ENCODE results near the gene YIPF5. TPM values are rescaled to one million over a fixed set of nuclear protein-coding genes. Genes with fewer than 3 reads are reported as not detected.

The YIPF5 gene
- total RNA-seq, 1 donor from 2014 or later: 28.0 TPM

DNA sequence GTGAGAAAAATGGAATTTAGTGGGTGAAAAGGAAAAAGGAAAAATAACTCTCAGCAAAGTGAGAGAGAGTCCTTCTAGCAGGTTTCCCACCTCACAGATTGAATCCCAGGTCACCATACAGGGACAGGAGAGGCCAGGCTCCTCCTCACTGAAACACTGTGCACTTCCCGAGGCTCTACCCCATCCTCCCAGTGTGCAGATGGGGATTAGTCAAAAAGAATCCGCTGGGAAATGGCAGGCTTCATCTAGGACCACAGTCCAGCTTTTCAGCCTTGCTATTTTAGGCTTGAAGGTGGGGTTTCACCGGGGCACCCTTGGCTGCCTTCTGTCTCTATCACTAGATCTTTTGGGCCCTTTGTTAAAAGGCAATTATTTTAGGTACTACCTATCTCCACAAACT lies 47.8 kb downstream of the YIPF5 start:
- H3K27ac Mint-ChIP-seq: no peak overlapping the region
- POLR2A ChIA-PET: no interaction called here

DNA sequence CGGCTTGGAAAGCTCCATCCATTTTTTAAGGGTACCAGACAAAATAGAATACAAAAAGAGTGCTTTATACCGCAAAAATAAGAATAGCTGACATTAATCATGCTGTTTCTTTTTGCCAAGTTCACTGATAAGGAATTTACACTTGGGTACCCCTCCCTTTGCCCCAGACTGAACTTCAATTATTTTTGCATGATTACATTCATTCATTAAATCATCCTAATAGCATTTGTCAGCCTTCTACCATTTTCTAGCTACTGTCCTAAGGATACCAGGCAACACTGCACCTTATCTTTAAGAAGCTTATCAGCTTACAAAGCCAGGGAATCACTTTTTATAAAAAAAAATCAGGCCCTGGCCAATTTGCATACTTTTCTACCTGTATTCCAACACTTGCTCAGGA lies 48.4 kb downstream of the YIPF5 start:
- intact Hi-C loops (cut with micrococcal nuclease): no loop called here
- DNase-seq (no peak), ATAC-seq (ENCODE audit: low read depth) (no peak)
- Mint-ChIP-seq H3K36me3 (ENCODE audit: low read depth) (no peaks in the 10 kb centered on the region), H3K4me3 (no peak overlapping the region), H3K4me1 (no peaks in the 10 kb centered on the region), H3K27ac (no peak overlapping the region), H3K9me3 (no peaks in the 10 kb centered on the region), H3K27me3 (peaks cover 4% of the 10 kb centered on the region)
- CTCF ChIA-PET: no interaction called here
- TF ChIP-seq, protein P1, sequence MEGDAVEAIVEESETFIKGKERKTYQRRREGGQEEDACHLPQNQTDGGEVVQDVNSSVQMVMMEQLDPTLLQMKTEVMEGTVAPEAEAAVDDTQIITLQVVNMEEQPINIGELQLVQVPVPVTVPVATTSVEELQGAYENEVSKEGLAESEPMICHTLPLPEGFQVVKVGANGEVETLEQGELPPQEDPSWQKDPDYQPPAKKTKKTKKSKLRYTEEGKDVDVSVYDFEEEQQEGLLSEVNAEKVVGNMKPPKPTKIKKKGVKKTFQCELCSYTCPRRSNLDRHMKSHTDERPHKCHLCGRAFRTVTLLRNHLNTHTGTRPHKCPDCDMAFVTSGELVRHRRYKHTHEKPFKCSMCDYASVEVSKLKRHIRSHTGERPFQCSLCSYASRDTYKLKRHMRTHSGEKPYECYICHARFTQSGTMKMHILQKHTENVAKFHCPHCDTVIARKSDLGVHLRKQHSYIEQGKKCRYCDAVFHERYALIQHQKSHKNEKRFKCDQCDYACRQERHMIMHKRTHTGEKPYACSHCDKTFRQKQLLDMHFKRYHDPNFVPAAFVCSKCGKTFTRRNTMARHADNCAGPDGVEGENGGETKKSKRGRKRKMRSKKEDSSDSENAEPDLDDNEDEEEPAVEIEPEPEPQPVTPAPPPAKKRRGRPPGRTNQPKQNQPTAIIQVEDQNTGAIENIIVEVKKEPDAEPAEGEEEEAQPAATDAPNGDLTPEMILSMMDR (IDR thresholded peaks at IDR 0.05): no peak
- POLR2A ChIA-PET: no interaction called here

More for the DNA sequence above, 47.8 kb downstream of the YIPF5 start:
- H3K9me3 Mint-ChIP-seq: no peaks in the 10 kb centered on the region
- CTCF ChIA-PET: no interaction called here
- no peak for ATAC-seq (ENCODE audit: low read depth)
- no peak overlapping the region for H3K4me3 Mint-ChIP-seq
- no peaks in the 10 kb centered on the region for H3K4me1 Mint-ChIP-seq
- no peak for DNase-seq
- H3K36me3 Mint-ChIP-seq (ENCODE audit: low read depth): no peaks in the 10 kb centered on the region
- H3K27me3 Mint-ChIP-seq: peaks cover 4% of the 10 kb centered on the region
- intact Hi-C loops (cut with micrococcal nuclease): no loop called here
- TF ChIP-seq, protein P1 (IDR thresholded peaks at IDR 0.05): no peak

DNA sequence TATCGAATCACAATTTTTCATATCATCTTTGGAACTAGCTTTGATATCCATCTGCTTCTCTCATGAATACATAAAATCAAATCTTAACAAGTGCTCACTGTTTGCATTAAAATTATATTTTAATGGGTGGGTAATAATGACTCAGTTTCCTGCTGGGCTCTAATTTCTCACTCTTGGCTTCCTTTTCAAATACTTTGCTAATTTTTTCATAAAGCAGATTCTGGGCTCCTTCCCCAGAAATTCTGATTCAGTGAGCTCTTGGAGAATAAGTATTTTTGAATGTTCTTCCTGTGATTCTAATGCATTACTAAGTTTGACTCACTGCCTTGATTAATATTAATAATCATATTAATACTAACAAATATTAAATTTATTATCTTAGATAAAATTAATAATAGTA lies 48.9 kb downstream of the YIPF5 start:
- Mint-ChIP-seq H3K36me3 (ENCODE audit: low read depth) (no peaks in the 10 kb centered on the region), H3K27me3 (peaks cover 4% of the 10 kb centered on the region), H3K9me3 (no peaks in the 10 kb centered on the region), H3K4me1 (no peaks in the 10 kb centered on the region), H3K4me3 (no peak overlapping the region), H3K27ac (no peak overlapping the region)
- ATAC-seq (ENCODE audit: low read depth) (no peak), DNase-seq (no peak)
- ChIA-PET CTCF (no interaction called here), POLR2A (no interaction called here)
- intact Hi-C loops (cut with micrococcal nuclease): no loop called here
- TF ChIP-seq, protein P1 (IDR thresholded peaks at IDR 0.05): no peak

DNA sequence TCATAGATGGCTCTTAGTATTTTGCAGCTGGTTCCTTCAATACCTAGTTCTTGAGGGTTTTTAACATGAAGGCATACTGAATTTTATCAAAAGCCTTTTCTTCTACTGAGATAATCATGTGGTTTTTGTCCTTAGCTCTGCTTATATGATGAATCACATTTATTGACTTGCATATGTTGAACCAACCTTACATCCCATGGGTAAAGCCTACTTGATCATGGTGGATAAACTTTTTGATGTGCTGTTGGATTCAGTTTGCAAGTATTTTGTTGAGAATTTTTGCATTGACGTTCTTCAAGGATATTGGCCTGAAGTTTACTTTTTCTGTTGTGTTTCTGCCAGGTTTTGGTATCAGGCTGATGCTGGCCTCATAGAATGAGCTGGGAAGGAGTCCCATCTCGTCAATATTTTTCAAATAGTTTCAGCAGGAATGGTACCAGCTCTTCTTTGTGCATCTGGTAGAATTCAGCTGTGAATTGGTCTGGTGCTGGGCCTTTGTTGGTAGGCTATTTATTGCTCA lies 49.7 kb downstream of the YIPF5 start:
- Mint-ChIP-seq H3K4me1 (no peaks in the 10 kb centered on the region), H3K36me3 (ENCODE audit: low read depth) (no peaks in the 10 kb centered on the region), H3K4me3 (no peak overlapping the region), H3K27me3 (peaks cover 2% of the 10 kb centered on the region), H3K27ac (no peak overlapping the region), H3K9me3 (no peaks in the 10 kb centered on the region)
- ChIA-PET CTCF (no interaction called here), POLR2A (no interaction called here)
- intact Hi-C loops (cut with micrococcal nuclease): no loop called here
- DNase-seq: no peak
- no peak for ATAC-seq (ENCODE audit: low read depth)
- TF ChIP-seq, protein P1 (IDR thresholded peaks at IDR 0.05): no peak

DNA sequence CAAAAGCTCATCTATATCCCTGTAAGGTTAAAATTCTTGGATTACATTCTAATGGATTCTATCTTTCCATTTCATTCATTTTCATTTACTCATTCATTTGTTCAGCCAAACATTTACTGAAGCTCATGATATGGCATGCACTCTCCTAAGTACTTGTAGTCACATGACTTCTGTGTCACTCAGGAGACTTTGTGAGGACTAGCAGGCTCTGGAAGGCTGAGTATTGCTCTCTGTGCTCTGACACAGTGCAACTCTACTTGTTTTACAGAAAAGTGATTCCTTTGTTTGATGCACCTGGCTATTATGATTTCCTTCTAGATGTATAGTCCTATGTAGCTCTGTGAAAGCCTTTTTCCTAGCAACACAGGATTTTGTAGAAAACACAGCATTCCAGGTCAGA lies 53.0 kb downstream of the YIPF5 start:
- ChIA-PET POLR2A (no interaction called here), CTCF (no interaction called here)
- H3K27ac Mint-ChIP-seq: no peak overlapping the region
- no peaks in the 10 kb centered on the region for H3K36me3 Mint-ChIP-seq (ENCODE audit: low read depth)
- TF ChIP-seq, protein P1 (IDR thresholded peaks at IDR 0.05): no peak
- intact Hi-C loops (cut with micrococcal nuclease): no loop called here
- H3K4me1 Mint-ChIP-seq: no peaks in the 10 kb centered on the region
- no peak overlapping the region for H3K4me3 Mint-ChIP-seq
- H3K9me3 Mint-ChIP-seq: no peaks in the 10 kb centered on the region
- no peak for ATAC-seq (ENCODE audit: low read depth)
- peaks cover 2% of the 10 kb centered on the region for H3K27me3 Mint-ChIP-seq
- no peak for DNase-seq

All from activated B cell treated with CpG ODN at 0.5 μM for 24 hours (primary cell).